Dedifferentiated amniotic fluid mesenchymal stem cell (primary cell): ENCODE data around the gene AP1AR.

Experiments used
- DNase-seq: peaks from one replicate; pipeline ENCODE4 v3.0.0-alpha.2; 2016; ENCODE audit errors: extremely low spot score

Gene AP1AR

DNA sequence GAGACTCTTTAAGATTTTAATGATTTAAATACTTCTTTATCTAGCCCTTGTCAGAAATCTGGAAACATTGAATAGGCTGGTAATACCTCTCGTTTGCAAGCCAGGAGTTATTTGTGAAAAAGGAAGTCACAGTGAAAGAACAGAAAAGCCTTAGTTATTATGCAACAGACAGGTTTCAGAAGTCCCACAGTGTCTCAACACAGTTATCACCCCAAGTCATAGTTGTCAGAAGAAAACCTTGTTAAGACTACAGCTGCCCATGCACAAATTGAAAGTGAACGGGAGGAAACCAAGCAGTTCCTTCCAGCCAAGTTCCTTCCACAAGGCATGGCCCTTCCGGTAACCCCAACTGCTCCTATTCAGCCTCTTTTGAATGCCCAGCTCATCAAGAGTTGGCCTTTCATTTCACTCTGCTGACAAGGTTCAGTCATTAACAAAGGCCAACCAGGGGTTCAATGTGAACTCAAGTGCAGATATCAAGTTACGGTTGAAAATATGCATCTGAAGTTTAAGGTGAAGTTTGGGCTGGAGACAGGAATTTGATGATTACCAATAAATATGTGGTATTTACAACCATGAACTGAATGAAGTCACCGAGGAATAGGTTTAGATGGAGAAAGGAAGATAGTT, 81.1 kb downstream of the AP1AR start:
- DNase-seq, result no peak

DNA sequence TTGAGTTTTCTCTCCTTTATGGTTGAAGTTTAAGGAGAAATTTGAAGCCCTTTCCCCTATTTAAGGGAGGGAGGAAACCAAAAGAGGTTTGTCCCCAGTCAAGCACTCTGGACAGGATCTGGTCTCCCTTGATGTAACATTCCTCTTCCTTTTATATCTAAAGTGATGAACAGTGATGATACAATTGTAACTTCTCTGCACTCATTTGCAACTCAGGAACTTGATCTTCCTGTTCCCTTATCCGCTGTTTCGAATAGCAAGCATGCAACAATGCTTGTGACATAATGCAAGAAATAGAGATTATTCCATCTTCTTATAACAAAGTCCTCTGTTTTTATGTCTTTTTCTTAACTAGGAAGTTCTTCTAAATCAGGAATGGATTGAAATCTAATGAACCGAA, 83.9 kb downstream of the AP1AR start:
- DNase-seq, result no peak

DNA sequence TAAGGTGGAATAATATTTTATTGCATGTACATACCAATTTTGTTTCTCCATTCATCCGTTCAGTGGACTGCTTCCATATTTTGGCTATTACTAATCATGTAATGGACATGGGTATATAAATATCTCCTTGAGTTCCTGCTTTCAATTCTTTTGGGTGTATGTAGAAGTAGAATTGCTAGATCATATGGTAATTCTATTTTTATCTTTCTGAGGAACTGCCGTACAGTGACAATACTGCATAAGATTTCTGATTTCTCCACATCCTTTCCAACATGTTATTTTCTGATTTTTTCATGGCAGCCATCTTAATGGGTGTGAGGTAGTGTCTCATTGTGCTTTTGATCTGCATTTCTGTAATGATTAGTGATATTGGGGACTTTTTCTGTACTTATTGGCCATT, 84.8 kb downstream of the AP1AR start:
- DNase-seq, result no peak

DNA sequence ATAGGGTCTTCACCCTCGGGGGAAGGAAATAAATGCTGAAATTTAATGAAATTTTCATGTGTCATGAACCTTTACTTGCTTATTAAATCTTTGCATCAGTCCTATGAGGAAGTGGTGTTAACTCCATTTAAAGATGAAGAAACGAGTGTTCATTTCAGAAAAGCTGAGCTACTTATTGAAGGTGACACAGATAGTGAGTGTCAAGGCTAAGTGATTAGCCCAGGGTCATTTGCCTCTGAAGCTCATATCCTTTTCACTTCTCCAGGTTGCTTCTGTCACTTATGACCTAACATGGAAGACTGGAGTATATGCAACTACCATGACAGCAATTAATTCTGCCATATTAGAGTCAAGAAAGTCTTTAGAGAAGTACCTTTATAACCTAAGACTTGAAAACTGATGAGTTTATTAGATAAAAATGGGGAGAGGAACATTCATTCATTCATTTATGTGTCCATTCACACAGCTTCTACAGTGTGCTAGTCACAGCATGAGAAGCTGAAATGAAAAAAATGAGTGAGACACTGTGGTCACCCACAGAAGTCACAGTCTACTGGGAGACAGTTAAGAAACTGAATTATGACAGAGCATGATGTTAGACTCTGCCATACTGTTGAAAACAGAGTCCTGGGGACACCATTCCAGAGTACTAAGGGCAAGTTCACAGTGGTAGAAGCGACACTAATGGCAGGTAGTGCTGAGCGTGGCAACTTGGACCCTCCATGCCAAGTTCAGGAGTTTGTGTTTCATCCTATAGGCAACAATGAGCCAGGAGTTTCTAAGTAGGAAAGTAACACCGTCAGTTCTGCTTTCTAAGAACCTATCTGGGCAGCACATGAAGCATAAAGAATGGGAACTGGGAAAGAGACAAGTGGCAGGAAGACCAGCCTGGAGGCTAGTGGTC, 86.9 kb downstream of the AP1AR start:
- no peak for DNase-seq
